Activated T-cell treated with anti-CD3 and anti-CD28 coated beads, Interleukin-2, amount 50 U/mL, for 1 hour (primary cell): Measurements from ENCODE around the gene TMEM51.

Experiments
- DNase-seq: peaks from one replicate; pipeline ENCODE4 v3.0.0-alpha.2; 2020

TMEM51 gene

DNA sequence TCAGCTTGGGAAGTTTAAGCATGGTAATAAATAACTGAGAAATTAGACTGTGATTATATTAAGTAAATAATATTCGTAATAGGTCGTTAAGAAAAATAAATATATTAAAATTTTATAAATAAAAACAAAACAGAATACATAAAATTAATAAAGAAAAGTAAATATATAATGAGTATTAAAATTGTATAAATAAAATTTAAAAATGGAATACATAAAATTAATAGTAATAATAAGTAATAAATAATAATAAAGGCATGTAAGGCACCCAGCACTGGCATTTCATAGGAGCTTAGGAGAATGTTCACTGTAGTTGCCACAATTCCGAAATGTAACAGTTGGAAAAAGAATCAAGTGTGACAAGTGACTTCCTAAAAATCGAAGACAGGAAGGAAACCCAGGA lies 47.7 kb downstream of the TMEM51 start:
- no peak for DNase-seq

DNA sequence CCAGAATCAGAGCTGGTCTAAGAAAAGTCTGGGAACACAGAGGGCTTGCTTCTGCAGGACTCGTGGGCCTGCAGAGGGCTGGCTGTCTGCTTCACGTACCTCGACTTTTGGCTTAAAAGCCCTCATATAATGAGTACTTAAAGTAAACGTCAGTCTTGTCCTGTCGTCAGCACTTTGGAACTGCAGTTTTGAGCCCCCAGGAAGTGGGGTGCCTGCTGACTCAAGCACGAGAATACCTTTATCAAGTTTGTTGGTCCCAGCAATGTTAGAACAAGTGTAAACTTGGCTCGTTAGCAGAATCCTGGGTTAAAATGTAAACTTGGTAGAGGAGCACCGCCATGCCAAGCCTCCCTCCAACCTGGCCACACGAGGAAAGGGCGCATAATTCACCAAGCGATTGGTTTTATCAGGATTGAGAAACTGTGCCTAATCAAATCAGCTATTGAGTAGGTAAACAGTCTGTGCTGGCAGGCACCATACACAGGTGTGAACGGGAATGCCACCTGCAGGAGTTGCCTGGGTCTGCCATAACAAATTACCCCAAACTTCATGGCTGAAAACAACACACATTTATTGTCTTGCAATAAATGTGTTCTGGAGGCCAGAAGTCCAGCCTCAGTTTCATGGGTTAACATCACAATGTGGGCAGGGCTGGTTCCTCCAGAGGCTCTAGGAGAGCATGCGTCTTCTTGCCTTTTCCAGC lies 48.5 kb downstream of the TMEM51 start:
- no peak for DNase-seq

DNA sequence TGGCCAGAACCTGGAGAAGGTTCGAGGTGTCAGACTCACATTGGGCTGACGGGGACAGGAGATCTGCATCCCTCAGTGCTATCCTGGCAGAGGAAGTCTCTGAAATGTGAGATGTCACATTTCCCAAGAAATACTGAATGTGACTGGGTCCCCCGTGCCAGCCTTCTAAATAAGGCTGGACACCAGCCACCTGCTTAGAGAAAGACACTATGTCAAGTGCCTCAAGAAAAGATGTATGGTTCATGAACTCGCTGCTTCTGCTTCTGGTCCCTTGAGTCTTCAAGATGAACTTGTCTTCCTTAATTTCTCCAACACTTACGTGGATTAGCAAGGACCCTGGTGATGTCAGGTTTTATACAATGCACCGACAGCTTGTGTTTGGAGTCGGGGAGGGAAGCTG lies 51.4 kb downstream of the TMEM51 start:
- DNase-seq = no peak

DNA sequence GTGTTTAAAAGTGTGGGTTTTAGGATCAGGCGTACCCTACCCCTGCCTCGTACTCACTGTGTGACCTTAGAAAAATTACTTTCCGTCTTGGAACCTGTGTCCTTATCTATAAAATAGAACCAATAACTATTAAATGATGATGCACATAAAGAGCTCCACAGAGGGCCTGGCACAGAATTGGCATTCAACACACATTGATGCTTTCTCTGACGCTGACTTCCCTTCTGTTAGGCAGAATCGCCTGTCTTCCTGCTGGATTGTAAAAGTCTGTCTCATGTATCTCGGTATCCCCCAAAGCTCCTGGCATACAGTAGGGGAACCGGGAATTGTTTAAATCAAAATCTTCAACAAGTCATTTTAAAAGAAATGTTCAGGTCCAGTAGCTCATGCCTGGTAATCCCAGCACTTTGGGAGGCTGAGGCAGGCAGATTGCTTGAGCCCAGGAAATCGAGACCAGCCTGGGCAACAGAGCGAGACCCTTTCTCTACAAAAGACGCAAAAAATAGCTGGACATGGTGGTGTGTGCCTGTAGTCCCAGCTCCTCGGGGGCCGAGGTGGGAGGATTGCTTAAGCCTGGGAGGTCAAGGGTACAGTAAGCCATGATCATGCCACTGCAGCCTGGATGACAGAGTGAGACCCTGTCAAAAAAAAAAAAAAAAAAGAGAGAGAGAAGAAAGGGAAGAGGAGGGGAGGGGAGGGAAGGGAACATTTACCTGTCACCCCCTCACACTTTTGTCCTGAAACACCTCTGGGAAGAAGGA lies 52.2 kb downstream of the TMEM51 start:
- DNase-seq = no peak

DNA sequence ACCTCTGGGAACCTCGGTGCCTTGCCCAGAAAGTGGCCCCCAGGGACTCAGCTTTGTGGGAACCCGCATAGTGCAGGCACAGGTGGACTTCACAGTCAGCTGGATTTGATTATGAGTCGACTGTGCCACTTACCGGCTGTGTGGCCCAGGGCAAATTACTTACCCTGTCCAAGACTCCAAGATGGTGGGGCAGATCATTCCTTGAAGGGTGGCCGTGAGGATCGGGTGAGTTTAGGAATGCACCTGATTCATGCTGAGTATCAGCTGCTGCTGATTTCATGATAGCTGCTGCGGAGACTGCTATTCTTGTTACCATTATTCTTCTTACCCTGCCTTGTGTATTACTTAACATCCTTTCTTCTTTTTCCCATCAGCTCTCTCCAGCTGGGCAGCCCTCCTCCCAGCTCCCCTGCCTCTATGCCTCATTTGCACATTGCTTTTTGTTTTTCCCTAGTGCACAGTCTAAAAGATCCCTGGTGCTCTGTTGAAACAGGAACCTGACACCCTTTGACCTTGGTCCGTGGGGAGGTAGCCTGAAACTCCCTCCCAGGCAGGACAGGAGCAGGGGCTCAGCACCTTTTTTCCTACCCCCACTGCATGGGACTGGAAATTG lies 53.0 kb downstream of the TMEM51 start:
- DNase-seq = no peak

DNA sequence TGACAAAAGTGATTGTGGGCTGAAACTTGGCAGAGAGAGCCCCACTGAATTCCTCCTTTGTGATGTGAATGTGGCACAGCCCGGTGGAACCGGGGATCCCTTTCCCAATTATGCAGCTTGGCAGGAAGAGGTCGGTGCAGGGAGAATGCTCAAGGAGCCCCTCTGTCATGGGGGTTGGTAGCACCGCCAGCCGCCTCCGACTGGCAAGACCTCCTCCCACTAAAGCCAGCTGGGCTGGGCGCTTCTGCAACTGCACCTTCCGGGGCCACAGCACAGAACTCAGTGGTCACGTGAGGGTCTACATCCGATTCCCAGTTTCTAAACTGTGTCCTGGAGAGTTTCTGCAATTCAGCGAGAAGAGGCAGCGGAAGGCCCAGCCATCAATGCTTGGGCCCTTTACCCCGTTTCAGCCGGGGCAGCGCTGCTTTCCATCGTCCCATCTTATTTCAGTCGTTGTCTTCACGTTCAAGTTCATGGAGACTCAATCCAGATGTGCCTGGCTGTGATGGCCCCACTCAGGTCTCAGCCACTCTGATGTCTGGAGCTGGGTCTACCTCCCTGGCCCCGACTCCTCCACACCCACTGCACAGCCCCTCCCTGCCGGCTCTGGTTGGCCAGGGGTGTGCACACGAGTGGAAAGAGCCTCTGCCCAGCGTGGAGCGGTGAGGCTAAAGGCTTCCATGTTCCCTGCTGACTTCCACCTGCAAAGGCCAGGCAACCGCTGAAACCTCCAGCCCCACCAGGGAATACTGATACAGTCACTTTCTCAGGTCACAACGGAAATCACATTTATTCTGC lies 53.7 kb downstream of the TMEM51 start:
- no peak for DNase-seq

DNA sequence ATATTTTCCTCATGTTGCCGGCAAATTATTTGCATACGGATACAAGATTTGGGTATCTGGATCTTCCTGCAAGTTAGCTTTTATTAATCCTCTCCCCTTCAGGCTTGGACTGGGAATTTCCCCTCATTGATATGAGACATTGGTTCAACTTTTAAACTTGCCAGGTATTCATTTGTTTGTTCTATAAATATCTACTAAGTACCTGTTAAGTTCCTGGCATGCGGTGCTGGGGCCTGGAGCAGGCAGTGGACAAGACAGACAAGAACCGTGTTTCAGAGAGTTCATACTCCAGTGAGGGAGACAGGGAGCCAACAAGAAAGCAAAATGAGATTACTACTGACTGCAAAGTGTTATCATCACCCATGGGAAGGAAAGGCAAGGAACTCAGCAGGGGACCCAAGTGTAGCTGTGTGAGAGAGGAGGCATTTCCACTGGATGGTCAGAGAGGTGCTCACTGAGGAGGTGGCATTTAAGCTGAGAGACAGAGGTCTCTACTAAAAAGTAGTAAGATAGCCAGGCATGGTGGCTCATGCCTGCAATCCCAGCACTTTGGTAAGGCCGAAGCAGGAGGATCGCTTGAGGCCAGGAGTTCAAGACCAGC lies 54.4 kb downstream of the TMEM51 start:
- DNase-seq = no peak

DNA sequence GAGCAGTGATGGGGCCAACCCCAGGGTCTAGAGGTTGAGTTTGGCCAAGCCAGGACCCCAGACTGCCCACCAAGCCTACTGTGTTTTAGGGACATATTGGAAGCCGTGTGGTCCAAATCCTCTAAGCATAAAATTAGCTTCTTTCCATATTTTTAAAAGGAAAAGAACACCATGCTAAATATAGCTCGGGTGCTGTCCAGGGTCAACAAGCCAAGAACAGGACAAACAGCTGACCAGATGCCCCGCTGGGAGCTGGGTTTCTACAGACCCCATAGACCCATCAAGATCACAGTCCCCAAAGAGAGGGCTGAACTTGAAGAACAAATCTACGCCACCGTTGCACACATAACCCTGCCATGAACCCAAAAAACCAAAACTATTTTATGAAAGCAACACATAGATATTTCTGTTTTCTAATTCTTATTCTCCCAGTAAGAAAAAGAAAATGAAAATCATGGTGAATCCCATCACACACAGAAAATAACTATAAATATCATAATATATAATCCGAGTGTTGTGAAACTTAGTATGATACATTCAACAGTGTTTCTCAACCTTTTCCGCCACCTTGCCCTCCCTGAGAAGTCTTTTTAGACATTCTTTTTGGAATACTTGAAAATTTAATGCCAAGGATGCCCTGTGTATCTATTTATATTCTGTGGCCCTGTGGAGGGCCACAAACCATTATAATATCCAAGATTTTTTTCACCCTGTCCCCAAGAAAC lies 57.3 kb downstream of the TMEM51 start:
- DNase-seq = no peak

DNA sequence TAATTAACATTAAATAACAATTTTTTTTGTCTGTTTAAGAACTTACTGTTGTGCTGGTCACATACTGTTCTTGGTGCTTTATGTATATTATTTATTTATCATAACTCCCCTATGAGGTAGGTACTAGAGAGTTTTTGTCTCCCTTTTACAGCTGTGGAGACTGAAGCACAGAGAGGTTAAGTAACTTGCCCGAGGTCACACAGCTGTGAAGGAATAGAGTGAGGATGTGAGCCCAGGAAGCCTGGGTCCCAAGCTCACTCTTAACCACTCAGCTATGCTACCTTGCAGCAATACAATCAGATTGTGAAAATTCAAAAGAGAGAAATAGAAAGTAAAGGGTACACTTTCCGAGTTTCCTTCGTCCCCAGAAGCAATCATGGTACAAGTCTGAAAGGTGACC lies 57.9 kb downstream of the TMEM51 start:
- no peak for DNase-seq

DNA sequence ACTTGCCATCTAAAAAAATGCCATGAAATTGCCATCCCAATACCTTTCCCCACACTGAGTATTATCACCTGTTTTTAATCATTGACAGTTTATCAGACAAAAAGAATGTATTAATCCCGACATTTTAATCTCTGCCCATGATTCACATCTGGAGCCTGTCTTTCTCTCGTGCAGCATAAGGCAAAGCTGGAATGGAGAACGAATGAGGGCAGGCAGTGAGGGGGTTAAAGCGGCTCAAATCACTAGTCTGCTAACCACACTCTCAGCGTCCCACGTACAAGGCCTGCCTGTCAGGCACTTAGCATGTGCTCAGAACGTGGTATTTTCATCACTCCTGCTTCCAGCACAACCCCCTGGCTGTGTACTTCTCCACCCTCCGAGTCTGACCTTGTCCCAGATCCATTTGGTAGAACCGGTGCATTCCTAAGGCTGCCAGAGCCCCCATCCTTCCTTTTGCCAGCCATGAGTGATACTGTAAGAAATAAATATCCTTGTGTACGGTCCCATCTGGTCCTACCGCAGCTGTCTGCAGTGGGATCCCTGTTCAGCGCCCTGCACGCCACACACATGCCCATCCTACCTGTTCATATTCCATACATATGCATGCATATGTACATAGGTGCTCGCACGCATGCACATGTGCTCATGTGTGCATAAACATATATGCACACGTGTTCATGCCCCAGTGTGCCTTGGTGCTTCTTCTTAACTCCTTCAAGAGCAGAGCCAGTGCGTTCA lies 58.8 kb downstream of the TMEM51 start:
- DNase-seq = no peak

DNA sequence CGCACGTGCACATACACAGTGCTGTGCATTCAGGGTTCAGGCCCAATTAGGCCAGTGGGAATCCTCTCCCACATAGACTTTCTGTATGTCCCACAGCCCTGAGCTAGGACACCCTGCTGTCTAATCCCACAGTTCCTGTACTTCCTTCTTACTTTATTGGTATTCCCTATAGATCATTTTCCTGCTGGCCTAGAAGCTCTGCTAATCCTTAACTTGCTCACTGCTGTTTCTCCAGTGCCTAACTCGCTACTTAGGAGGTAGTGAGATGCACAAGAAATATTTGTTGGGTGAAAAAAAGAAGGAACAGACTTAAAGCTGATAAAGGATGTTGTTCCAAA lies 59.4 kb downstream of the TMEM51 start:
- no peak for DNase-seq

DNA sequence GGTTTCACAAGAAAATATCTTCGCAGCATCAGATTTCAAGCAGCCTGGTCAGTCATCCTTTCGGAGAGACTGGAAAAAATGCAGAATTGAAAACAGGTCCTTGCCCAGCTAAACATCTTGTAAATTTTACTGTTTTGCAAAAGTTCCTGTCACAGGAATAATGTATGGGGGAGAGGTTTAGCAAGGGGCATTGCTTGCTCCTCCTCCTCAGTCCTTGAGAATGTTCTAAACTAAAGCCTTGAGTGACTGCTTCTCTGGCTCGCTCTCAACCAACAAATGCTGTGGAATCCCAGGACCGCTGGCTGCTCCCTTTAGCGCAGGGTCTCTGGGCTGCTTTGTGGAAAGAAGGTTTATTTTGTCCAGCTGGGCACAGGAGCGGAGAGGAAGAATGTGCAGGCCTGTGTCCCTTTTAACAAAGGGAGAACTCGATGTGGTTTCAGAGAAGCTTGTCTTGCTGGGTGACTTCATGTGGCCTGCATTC lies 59.8 kb downstream of the TMEM51 start:
- no peak for DNase-seq

DNA sequence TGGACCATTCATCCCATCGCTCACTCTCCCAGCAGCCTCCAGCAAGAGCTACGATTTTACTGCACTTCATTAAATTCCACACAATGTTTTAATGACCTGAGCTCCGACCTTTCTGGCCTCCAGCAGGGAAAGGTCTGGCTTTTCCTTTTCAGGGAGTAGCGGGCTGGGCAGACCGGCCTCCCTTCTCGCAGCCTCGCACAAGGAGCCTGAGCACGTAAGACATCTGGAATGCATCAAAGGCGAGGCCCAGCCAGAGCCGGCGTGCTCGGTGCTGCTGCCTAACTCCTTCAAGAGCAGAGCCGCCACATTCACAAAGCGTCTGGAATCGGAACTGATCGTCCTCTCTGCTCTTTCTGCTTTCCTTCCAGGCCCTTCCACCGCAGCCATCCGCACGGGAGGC lies 61.0 kb downstream of the TMEM51 start:
- no peak for DNase-seq

DNA sequence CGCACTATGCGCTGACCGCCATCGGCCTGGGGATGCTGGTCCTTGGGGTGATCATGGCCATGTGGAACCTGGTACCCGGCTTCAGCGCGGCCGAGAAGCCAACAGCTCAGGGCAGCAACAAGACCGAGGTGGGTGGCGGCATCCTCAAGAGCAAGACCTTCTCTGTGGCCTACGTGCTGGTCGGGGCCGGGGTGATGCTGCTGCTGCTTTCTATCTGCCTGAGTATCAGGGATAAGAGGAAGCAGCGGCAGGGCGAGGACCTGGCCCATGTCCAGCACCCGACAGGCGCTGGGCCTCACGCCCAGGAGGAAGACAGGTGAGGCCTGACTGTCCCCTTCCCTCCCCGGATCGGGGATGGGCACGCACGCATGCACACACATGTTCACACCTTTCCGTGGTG lies 61.6 kb downstream of the TMEM51 start:
- no peak for DNase-seq

DNA sequence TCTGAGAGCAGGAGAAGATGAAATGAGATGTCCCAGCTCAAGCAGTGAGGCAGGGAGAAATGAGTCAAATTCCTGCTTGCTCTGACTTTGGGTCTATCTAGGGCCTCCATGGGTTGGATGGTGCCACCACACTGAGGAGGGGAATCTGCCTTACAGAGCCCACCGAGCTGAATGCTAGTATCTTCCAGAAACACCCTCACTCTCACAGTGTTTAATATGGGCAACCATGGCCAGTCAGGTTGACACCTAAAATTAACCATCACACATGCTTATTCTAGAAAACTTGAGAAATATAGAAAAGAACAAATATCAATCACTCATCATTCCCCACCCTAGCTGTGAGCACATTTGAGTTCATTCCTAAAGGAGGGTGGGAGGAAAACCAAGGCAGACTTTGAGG lies 64.1 kb downstream of the TMEM51 start:
- no peak for DNase-seq

DNA sequence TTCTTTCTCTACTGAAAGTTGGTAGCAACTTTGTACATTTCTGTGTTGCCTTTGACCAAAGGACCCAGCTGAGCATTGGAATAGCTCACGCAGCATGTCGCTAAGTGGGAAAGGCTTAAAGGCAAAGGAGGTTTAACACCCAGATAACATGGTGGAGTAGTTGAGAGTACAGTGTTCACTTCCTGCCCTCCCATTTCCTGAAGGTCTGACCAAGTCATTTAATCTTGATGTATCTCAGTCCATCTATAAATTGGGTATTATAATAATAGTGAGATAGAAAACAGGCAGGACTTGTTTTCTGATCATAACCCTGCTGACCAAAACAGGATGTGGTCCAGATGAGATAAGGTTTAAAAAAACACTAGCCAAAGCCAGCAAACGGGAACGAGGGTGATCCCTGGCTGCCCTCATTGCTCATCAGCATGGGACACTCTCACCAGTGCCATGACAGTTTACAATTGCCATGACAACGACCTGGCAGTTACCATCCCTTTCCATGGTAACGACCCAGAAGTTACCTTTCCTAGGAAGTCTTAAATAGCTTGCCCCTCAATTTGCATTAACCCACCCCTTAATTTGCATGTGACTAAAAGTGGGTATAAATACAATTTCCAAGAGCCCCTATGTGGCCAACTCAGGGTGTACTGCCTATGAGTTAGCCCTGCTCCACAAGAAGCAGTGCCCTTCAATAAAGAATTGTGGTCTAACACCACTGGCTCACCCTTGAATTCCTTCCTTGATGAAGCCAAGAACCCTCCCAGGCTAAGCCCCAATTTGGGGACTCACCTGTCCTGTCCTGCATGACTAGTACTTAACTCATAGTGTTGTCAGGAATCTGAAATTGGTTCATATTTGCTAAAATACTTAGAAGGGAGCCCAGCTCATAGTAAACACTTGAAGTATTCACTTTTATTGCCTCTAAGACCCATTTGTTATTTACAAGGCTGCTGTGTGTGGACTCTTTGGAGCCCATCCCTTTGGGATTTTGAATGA lies 65.0 kb downstream of the TMEM51 start:
- DNase-seq = no peak

DNA sequence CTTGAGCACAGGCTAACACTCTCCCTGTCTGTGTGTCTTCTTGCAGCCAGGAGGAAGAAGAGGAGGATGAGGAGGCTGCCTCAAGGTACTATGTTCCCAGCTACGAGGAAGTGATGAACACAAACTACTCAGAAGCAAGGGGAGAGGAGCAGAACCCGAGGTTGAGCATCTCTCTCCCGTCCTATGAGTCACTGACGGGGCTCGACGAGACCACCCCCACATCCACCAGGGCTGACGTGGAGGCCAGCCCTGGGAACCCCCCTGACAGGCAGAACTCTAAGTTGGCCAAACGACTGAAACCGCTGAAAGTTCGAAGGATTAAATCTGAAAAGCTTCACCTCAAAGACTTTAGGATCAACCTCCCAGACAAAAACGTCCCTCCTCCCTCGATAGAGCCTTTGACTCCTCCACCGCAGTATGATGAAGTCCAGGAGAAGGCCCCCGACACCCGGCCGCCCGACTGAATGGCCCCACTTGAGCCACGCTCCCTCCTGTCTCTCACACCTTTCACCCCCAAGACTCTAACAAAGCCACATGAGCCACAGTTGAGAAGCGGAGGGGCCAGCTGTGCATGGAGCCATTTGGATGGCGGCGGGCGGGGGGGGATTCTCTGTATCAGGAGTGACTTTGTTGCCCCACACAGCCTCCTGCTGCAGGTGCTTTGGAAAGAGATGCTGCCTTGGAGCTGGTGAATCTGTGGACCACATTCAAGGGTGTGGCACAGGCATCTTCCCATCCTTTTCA lies 65.9 kb downstream of the TMEM51 start:
- no peak for DNase-seq

DNA sequence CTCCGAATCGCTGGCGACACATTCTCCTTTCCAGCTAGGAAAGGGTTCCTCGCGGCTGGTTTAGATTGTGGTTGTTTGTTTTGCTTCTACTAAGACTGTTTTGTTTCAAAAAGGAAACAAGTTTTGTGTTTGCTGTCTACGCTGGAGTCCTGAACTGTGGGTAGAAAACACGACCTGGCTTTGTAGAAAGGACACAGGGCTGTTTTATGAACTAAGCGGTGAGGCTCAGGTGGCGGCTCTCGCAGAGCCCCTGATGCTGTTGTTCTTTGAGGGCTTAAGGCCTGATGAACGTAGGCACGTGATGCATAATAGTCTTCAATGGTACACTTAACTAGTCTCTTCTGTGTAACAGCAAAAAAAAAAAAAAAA lies 66.5 kb downstream of the TMEM51 start:
- no peak for DNase-seq

DNA sequence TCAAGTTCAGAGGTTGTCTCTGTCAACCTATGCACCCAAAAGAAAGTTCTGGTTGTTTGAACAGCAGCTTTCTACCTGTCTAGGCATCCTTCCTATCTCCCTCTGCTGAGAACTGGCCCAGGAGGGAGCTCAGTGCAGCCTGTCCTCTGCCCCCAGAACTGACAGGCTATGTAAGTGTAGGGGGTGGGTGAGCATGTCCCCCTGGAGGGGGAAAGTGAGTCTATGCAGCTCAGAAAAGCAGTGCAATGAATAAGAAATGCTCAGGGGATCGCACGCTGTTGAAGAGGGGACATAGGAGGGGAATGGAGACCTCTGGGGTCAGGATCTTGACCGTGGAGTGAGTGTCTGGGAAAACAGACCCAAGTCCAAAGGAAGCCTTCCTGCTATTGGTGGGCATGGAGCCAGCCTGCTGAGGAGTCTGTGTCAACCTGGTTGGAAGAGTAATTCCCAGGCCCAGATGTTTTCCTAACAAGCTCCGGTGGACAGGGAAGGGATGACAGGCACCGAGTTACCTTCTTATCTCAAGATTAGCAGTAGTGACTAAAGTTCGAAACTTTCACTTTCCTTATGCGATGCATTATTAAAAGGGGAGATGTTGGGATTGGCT lies 67.4 kb downstream of the TMEM51 start:
- no peak for DNase-seq
